Hepatocyte (in vitro differentiated cells): Measurements from ENCODE around the gene TMEM39B.

ENCODE experiments used
- EZH2 ChIP-seq: fragments of 200-600 bp; sonication (generic); IDR thresholded peaks from 2 replicates; pipeline ENCODE4 v1.6.1; 2016; ENCODE audit warnings: antibody characterized with exemption, mild to moderate bottlenecking, borderline replicate concordance
- EZH2phosphoT487 ChIP-seq: fragments of 200-600 bp; sonication (generic); IDR thresholded peaks from one replicate; pipeline ENCODE4 v1.6.1; 2018; ENCODE audit warnings: antibody characterized with exemption, mild to moderate bottlenecking, low read depth, moderate library complexity; ENCODE audit not compliant: unreplicated experiment, severe bottlenecking
- TF ChIP-seq, protein P1 (sequence below): fragments of 200-600 bp; sonication (generic); IDR thresholded peaks from 2 replicates; pipeline ENCODE4 v1.5.1; 2016; ENCODE audit warnings: antibody characterized with exemption, mild to moderate bottlenecking; ENCODE audit not compliant: poor library complexity

- TF ChIP-seq EZH2 (no peak), EZH2phosphoT487 (no peak)
- TF ChIP-seq, protein P1, sequence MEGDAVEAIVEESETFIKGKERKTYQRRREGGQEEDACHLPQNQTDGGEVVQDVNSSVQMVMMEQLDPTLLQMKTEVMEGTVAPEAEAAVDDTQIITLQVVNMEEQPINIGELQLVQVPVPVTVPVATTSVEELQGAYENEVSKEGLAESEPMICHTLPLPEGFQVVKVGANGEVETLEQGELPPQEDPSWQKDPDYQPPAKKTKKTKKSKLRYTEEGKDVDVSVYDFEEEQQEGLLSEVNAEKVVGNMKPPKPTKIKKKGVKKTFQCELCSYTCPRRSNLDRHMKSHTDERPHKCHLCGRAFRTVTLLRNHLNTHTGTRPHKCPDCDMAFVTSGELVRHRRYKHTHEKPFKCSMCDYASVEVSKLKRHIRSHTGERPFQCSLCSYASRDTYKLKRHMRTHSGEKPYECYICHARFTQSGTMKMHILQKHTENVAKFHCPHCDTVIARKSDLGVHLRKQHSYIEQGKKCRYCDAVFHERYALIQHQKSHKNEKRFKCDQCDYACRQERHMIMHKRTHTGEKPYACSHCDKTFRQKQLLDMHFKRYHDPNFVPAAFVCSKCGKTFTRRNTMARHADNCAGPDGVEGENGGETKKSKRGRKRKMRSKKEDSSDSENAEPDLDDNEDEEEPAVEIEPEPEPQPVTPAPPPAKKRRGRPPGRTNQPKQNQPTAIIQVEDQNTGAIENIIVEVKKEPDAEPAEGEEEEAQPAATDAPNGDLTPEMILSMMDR: no peak
Measured at GRCh38 chr1:32115496-32115895, 42.8 kb downstream of the TMEM39B start.
